K562 (cell line): ENCODE data around the gene ZNF774. TPM values are rescaled to one million over a fixed set of nuclear protein-coding genes. Genes with fewer than 3 reads are reported as not detected.

Experiments used
- ATAC-seq: fragments of 200-7000 bp; cut with Tn5 transposase; 3 replicates; pipeline ENCODE4 v1.9.1; 2020; ENCODE audit warnings: moderate library complexity
- BruUV-seq: library from RNA; stranded (reverse); fragments of 400-500 nt; replicated peaks from 2 replicates; lab custom pipeline; 2021; lab: Mats Ljungman, UMichigan
- CTCF ChIA-PET: fragments of 300-600 bp; formaldehyde crosslinking; extraction: SDS; loops from one replicate; lab custom pipeline; 2021; ENCODE audit warnings: low intra/inter-chr PET ratio; lab: Yijun Ruan, JAX
- POLR2A ChIA-PET: fragments of 300-600, 350-650 bp; sonication (Branson Sonifier 250); formaldehyde crosslinking; extraction: SDS; loops from one replicate; lab custom pipeline; 2021; ENCODE audit warnings: antibody characterized with exemption, inconsistent platforms; lab: Yijun Ruan, JAX
- DNase-seq, 4 experiments: peaks; one replicate each; pipeline versions ENCODE4 v3.0.0 to v3.0.0-alpha.2; 2011 to 2018; ENCODE audit warnings: low spot score in 3 of 4, mixed read lengths in 3 of 4; ENCODE audit errors: extremely low read depth in 1 of 4
- FAIRE-seq: peaks from 2 replicates; lab custom pipeline; 2011; peaks lifted over from hg19 to GRCh38; lab: Jason Lieb, UNC
- H2AFZ ChIP-seq: 2 replicates; pipeline ENCODE4 v1.6.0; 2011; ENCODE audit warnings: low read depth, low read length, control low read depth, inconsistent platforms
- H3K27ac ChIP-seq: fragments of 200-600 bp; 3 replicates; pipeline ENCODE4 v1.8.0; 2011; ENCODE audit warnings: low read depth, mild to moderate bottlenecking, control low read depth, inconsistent platforms, low read length, moderate library complexity, mixed read lengths; ENCODE audit errors: extremely low read depth
- H3K27me3 ChIP-seq, 2 experiments: fragments of 300-600 bp in 1 of 2; 2 replicates in 1 of 2; 3 replicates in 1 of 2; pipeline versions ENCODE4 v1.6.0 to v1.8.0; 2011; ENCODE audit warnings: inconsistent platforms in 2 of 2, low read length in 2 of 2, mild to moderate bottlenecking in 1 of 2, mixed read lengths in 1 of 2, moderate library complexity in 1 of 2; ENCODE audit not compliant: control insufficient read depth in 2 of 2, insufficient read depth in 2 of 2
- H3K36me3 ChIP-seq: fragments of 300-600 bp; 3 replicates; pipeline ENCODE4 v1.8.0; 2011; ENCODE audit warnings: mild to moderate bottlenecking, low read length, inconsistent platforms; ENCODE audit not compliant: control insufficient read depth, insufficient read depth
- H3K4me1 ChIP-seq, 2 experiments: fragments of 200-600 bp in 1 of 2; replicated peaks in 1 of 2; 2 replicates in 1 of 2; 3 replicates in 1 of 2; pipeline versions ENCODE4 v1.5.1 to v1.8.0; 2011; ENCODE audit warnings: inconsistent platforms in 2 of 2, low read length in 2 of 2, mild to moderate bottlenecking in 1 of 2, mixed read lengths in 1 of 2, moderate library complexity in 1 of 2; ENCODE audit not compliant: control insufficient read depth in 2 of 2, insufficient read depth in 2 of 2
- H3K4me2 ChIP-seq: 2 replicates; pipeline ENCODE4 v1.6.1; 2011; ENCODE audit warnings: low read length, control low read depth, inconsistent platforms, mixed read lengths; ENCODE audit not compliant: insufficient read depth
- H3K4me3 ChIP-seq: fragments of 200-600 bp; sonication (generic), shearing (Covaris generic); 2 replicates; pipeline ENCODE4 v1.5.1; 2016; ENCODE audit warnings: control low read depth, inconsistent platforms
- H3K79me2 ChIP-seq: fragments of 200-600 bp; 3 replicates; pipeline ENCODE4 v1.8.0; 2011; ENCODE audit warnings: low read length, inconsistent platforms; ENCODE audit not compliant: control insufficient read depth, insufficient read depth
- H3K9ac ChIP-seq, 2 experiments: 2 replicates each; pipeline versions ENCODE4 v1.6.0 to v1.6.1; 2011; ENCODE audit warnings: low read depth in 2 of 2, low read length in 2 of 2, control low read depth in 1 of 2, inconsistent platforms in 1 of 2, mild to moderate bottlenecking in 1 of 2, mixed read lengths in 1 of 2; ENCODE audit not compliant: insufficient read depth in 1 of 2
- H3K9me1 ChIP-seq: one replicate; pipeline ENCODE4 v1.6.0; 2011; ENCODE audit warnings: inconsistent platforms, mild to moderate bottlenecking, low read length, moderate library complexity; ENCODE audit not compliant: control insufficient read depth, insufficient read depth
- H3K9me3 ChIP-seq: replicated peaks from 2 replicates; pipeline ENCODE4 v1.5.1; 2011; ENCODE audit warnings: low read depth, low read length, inconsistent platforms; ENCODE audit not compliant: control insufficient read depth, insufficient read depth
- H4K20me1 ChIP-seq: replicated peaks from 2 replicates; pipeline ENCODE4 v1.6.1; 2011; ENCODE audit warnings: low read length, inconsistent platforms, mixed read lengths; ENCODE audit not compliant: control insufficient read depth, insufficient read depth
- GTF2E2 ChIP-seq: fragments of 200-800 bp; sonication (Bioruptor generic); IDR thresholded peaks from 2 replicates; pipeline ENCODE4 v1.6.1; 2016; ENCODE audit warnings: missing genetic modification characterization, missing compliant biosample characterization
- HOXB6 ChIP-seq: fragments of 250-450 bp; sonication (Bioruptor Pico); IDR thresholded peaks from 2 replicates; pipeline ENCODE4 v1.5.1; 2022; ENCODE audit warnings: mild to moderate bottlenecking, borderline replicate concordance
- MBD1 ChIP-seq: fragments of 250-450 bp; sonication (Bioruptor Pico); IDR thresholded peaks from 2 replicates; pipeline ENCODE4 v1.8.0; 2022; ENCODE audit warnings: inconsistent platforms
- PURB ChIP-seq: sonication (generic); formaldehyde crosslinking; IDR thresholded peaks from 2 replicates; pipeline ENCODE4 v1.9.0; 2021; ENCODE audit warnings: low read depth, mild to moderate bottlenecking, missing genetic modification reagents
- RBFOX2 ChIP-seq: fragments of 200-400 bp; formaldehyde crosslinking; IDR thresholded peaks from 2 replicates; pipeline ENCODE4 v1.6.1; 2017; ENCODE audit warnings: low read depth, mild to moderate bottlenecking, low read length, moderate library complexity
- ZNF197 ChIP-seq: fragments of 200-800 bp; sonication (Bioruptor generic); IDR thresholded peaks from 2 replicates; pipeline ENCODE4 v1.6.1; 2016; ENCODE audit warnings: low read depth, missing genetic modification characterization, missing compliant biosample characterization
- WGBS: fragments of 100-300 bp; shearing (Covaris generic); methylation state at CpG from one replicate; pipeline ENCODE4 v1.1.6; 2016; ENCODE audit warnings: low coverage, mixed read lengths; ENCODE audit not compliant: insufficient coverage; ENCODE audit errors: missing lambda C conversion rate; 5-methylcytosine and 5-hydroxymethylcytosine counted together
- in situ Hi-C: fragments of 300-500 bp; cut with MboI; formaldehyde crosslinking; loops from 4 replicates; pipeline ENCODE4 v1.15.0; 2018; ENCODE audit warnings: inconsistent platforms, mixed read lengths
- intact Hi-C: fragments of 100-400 bp; cut with micrococcal nuclease; formaldehyde crosslinking; loops from 2 replicates; pipeline ENCODE4 v1.14.2; 2022
- polyA plus RNA-seq, 8 experiments: library from polyadenylated mRNA; depleted of rRNA in 4 of 8; stranded (reverse) in 5 of 8; unstranded in 3 of 8; fragments of >200 nt; fragmentation: Nextera tagmentation in 2 of 8; fragmentation: Illumina TruSeq in 1 of 8; extraction: Ambion mirVana in 2 of 8; extraction: Trizol in 1 of 8; gene quantifications; 2 replicates each; pipeline versions ENCODE4 v1.2.1 to v1.2.3, GENCODE V29; 2011 to 2014; ENCODE audit warnings: inconsistent platforms in 1 of 8, missing spikeins in 1 of 8
- total RNA-seq, 7 experiments: library from RNA; depleted of rRNA in 6 of 7; stranded (reverse); fragments of >200 nt in 6 of 7; fragmentation: Illumina TruSeq in 2 of 7; extraction: Trizol in 2 of 7; gene quantifications; 2 replicates each; pipeline versions ENCODE4 v1.2.1 to v1.2.3, GENCODE V29; 2011 to 2021; ENCODE audit warnings: low replicate concordance in 1 of 7

ZNF774 gene
- total and polyA plus RNA-seq, 9 of the 15 experiments (the other 6 are each of a cell fraction or from before 2014, with no cell fraction given), result 0.32 to 2.0 (median 1.2) TPM

GRCh38 chr15:90351479-90352106, 491 bp upstream of the ZNF774 start:
- Histone ChIP-seq H3K9ac (peak overlapping the region in 1 of 2 experiments; percentile 92; a peak in 2 of 4 replicates), H3K27me3 (no peaks in the 10 kb centered on the region), H3K79me2 (peaks cover 4% of the 10 kb centered on the region; the same call in 1 of the 3 replicates), H2AFZ (peak overlapping the region; percentile 94), H4K20me1 (no peaks in the 10 kb centered on the region), H3K36me3 (no peaks in the 10 kb centered on the region), H3K4me1 (peaks cover 3 to 13% of the 10 kb centered on the region in 2 experiments; a peak in 4 of 5 replicates), H3K4me2 (peak overlapping the region; percentile 89), H3K9me3 (no peaks in the 10 kb centered on the region), H3K27ac (no peak overlapping the region), H3K4me3 (peak overlapping the region; percentile 65; the same call in 1 of the 2 replicates), H3K9me1 (no peaks in the 10 kb centered on the region)
- FAIRE-seq (no peak), ATAC-seq (peak; percentile 9), DNase-seq (peak in 1 of 4 experiments; percentile 21)
- 38% methylated on average over 25 of the region's 25 CpGs for WGBS
- in situ Hi-C loops, result no loop called here
- CTCF ChIA-PET, result no interaction called here
- POLR2A ChIA-PET, result interaction anchor here (0.6 to 2.4 kb wide), 6 partner anchors 11 to 157 kb away, joined by 3 to 25 read pairs (median 3); no protein-coding TSS in a partner anchor
- no TSS peak for BruUV-seq
- TF ChIP-seq PURB, result no peak
- no peak for TF ChIP-seq RBFOX2
- peak; percentile 83; the same call in 1 of the 2 replicates for TF ChIP-seq MBD1
- TF ChIP-seq ZNF197 (CRISPR knock-in tag), result no peak
- TF ChIP-seq GTF2E2, result no peak
- TF ChIP-seq HOXB6 (CRISPR knock-in tag), result no peak
- intact Hi-C loops, result no loop called here
